Psoas muscle (tissue), 8 donors: ENCODE results near the gene EVPL. TPM values are rescaled to one million over a fixed set of nuclear protein-coding genes. Genes with fewer than 3 reads are reported as not detected.

Experiments
- ATAC-seq, 4 donors: fragments of 200-7000 bp; cut with Tn5 transposase; one replicate each; pipeline ENCODE4 v1.9.1; 2020; ENCODE audit warnings: moderate library complexity in 3 of 4, mild to moderate bottlenecking in 2 of 4
- DNase-seq, 2 donors: peaks; one replicate each; pipeline ENCODE4 v3.0.0-alpha.2; 2020
- H3K27ac ChIP-seq: fragments of 200-600 bp; one replicate; pipeline ENCODE4 v1.8.0; 2022
- H3K27me3 ChIP-seq, 3 donors: fragments of 200-600 bp in 1 of 3; one replicate each; pipeline versions ENCODE4 v1.6.1 to v1.8.0; 2013 to 2022; ENCODE audit warnings: low read length in 2 of 3, mild to moderate bottlenecking in 2 of 3, moderate library complexity in 1 of 3; ENCODE audit not compliant: insufficient read depth in 3 of 3
- H3K36me3 ChIP-seq, 2 donors: fragments of 200-600 bp in 1 of 2; one replicate each; pipeline versions ENCODE4 v1.6.1 to v1.8.0; 2013 to 2022; ENCODE audit warnings: low read depth in 1 of 2, mild to moderate bottlenecking in 1 of 2, moderate library complexity in 1 of 2; ENCODE audit not compliant: insufficient read depth in 1 of 2
- H3K4me1 ChIP-seq: fragments of 200-600 bp; one replicate; pipeline ENCODE4 v1.8.0; 2022
- H3K4me3 ChIP-seq: fragments of 200-600 bp; one replicate; pipeline ENCODE4 v1.8.0; 2022; ENCODE audit warnings: mild to moderate bottlenecking
- H3K9me3 ChIP-seq: fragments of 200-600 bp; one replicate; pipeline ENCODE4 v1.8.0; 2022
- CTCF ChIP-seq: fragments of 200-600 bp; IDR thresholded peaks from one replicate; pipeline ENCODE4 v1.8.0; 2022; ENCODE audit warnings: antibody characterized with exemption
- WGBS, 3 donors: extraction: QIAGEN DNeasy Blood & Tissue Kit; methylation state at CpG; one replicate each; pipeline versions ENCODE4 v1.1.6 to v1.1.7; 2013; 5-methylcytosine and 5-hydroxymethylcytosine counted together
- intact Hi-C, 2 donors: fragments of 100-400 bp; cut with DNase I; formaldehyde crosslinking; loops; one replicate each; pipeline versions ENCODE4 v1.11.0 to v1.14.2; 2022
- polyA plus RNA-seq, 3 donors: library from polyadenylated mRNA; stranded (reverse); fragments of 200-250 nt; gene quantifications; one replicate each; pipeline ENCODE4 v1.2.3, GENCODE V29; 2013
- total RNA-seq, 4 donors: library from RNA; stranded (reverse); fragmentation: NEBNext Ultra II Directional in 2 of 4; extraction: Animal tissue kit (Norgen Biotek cat#: 25700) in 2 of 4; gene quantifications; one replicate each; pipeline versions ENCODE4 v1.2.1 to v1.2.4, GENCODE V29; 2021 to 2023
- donor health status: healthy with polysubstance abuse.
- donor health status: DM: no; HTN: no; CAD: no; lungs with moderate emphysema.
- donor health status: Bipolar disorder and iron deficiency.
- donor health status: healthy.
- donor health status: DM: yes; HTN: yes; CAD: no.
- donor health status: DM: no; HTN: no; CAD: no.
- donor health status: DM: no; HTN: no; CAD: no.
- donor health status: DM: yes; HTN: yes; CAD: no.

EVPL gene
- total and polyA plus RNA-seq, 7 donors, result 0.03 to 0.36 (median 0.11) TPM; not detected in 1

- H3K9me3 ChIP-seq, result no peaks in the 10 kb centered on the region
- no peak overlapping the region for H3K27ac ChIP-seq
- H3K4me3 ChIP-seq, result no peak overlapping the region
- intact Hi-C loops, result no loop called here
- peak in 1 of 2 donors; percentile 11 for DNase-seq
- H3K4me1 ChIP-seq, result no peaks in the 10 kb centered on the region
- TF ChIP-seq CTCF, result no peak
- WGBS, 3 donors, result 91 to 94% (median 93%) methylated on average over 9 of the region's 9 CpGs
- peaks cover 0 to 26% of the 10 kb centered on the region in 2 donors for H3K36me3 ChIP-seq
- no peaks in the 10 kb centered on the region for H3K27me3 ChIP-seq
- no peak for ATAC-seq
Measured at GRCh38 chr17:75991396-75991795, 35.7 kb downstream of the EVPL start.

GRCh38 chr17:75987041-75987440 lies 40.1 kb downstream of the EVPL start:
- no peaks in the 10 kb centered on the region for H3K27me3 ChIP-seq
- 77 to 78% (median 77%) methylated on average over 4 of the region's 4 CpGs for WGBS, 3 donors
- no peak overlapping the region for H3K4me3 ChIP-seq
- no peaks in the 10 kb centered on the region for H3K9me3 ChIP-seq
- DNase-seq (no peak), ATAC-seq (no peak)
- H3K4me1 ChIP-seq, result no peaks in the 10 kb centered on the region
- no peak for TF ChIP-seq CTCF
- intact Hi-C loops, result no loop called here
- H3K27ac ChIP-seq, result no peak overlapping the region
- H3K36me3 ChIP-seq, result peaks cover 0 to 6% of the 10 kb centered on the region in 2 donors

- WGBS, 3 donors, result 87 to 93% (median 90%) methylated on average over 4 of the region's 4 CpGs
- Histone ChIP-seq H3K4me3 (no peak overlapping the region), H3K27ac (no peak overlapping the region), H3K4me1 (no peaks in the 10 kb centered on the region), H3K27me3 (no peaks in the 10 kb centered on the region), H3K36me3 (no peaks in the 10 kb centered on the region), H3K9me3 (no peaks in the 10 kb centered on the region)
- ATAC-seq, result no peak
- no peak for TF ChIP-seq CTCF
- intact Hi-C loops, result no loop called here
- DNase-seq, result no peak
Measured at GRCh38 chr17:75985986-75986385, 41.1 kb downstream of the EVPL start.

GRCh38 chr17:75983501-75984181 lies 43.5 kb downstream of the EVPL start:
- no peak for TF ChIP-seq CTCF
- WGBS, 3 donors, result 75 to 79% (median 78%) methylated on average over 6 of the region's 6 CpGs
- H3K27ac ChIP-seq, result no peak overlapping the region
- H3K27me3 ChIP-seq, result no peaks in the 10 kb centered on the region
- intact Hi-C loops, result no loop called here
- H3K36me3 ChIP-seq, result no peaks in the 10 kb centered on the region
- H3K9me3 ChIP-seq, result no peaks in the 10 kb centered on the region
- H3K4me3 ChIP-seq, result no peak overlapping the region
- ATAC-seq (no peak), DNase-seq (no peak)
- peaks cover 7% of the 10 kb centered on the region for H3K4me1 ChIP-seq
